HG03066 (cell line): ENCODE data around the gene AHI1.
A peak's percentile ranks its signal among the peaks of the same experiment; 100 is the strongest.
"Not testable (repeated sequence)": the region's sequence is repeated elsewhere in the genome, so short reads cannot be mapped to it uniquely, and the experiment has no call there.

Experiments
- ATAC-seq: cut with Tn5 transposase; IDR thresholded peaks from one replicate; pipeline ENCODE4 v1.9.1; 2021; ENCODE audit warnings: low read depth; ENCODE audit not compliant: unreplicated experiment

The AHI1 gene

DNA sequence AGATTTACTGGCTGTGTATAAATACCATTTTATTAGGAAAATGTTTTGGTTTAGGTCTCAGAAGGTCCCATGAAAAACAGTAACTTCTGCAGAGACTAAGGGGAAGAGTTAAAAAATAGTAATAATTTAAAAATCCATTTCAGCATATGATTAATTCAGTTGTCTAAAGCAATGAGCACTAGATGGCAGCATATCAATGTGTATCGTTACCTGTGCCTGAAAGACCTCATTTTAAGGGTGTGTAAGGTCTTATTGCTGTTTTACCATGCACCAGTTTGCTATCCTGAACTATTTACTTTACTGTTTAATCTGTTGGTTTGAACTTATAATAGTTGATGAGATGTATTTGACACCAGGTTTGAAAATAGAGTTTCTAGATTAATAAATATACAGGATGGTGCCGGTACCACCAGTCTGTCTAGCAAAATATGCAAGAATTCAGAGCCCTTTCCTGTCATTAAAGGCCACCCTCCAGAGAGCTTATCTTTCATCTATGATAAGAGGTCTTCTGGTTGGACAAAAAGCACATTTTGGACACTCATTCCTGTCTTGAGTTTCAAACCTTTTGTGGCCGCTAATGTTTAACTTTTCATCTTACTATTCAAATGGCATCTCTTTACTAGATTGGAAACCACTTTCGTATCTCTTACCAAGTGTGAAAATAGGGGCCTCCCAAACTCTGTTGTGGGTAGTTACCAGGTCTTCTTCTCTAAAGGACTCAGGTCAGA lies 8.9 kb upstream of the AHI1 start:
- peak; percentile 87 for ATAC-seq

- no peak for ATAC-seq
These were observed 8.1 kb upstream of the AHI1 start for GRCh38 chr6:135505648-135506047.

DNA sequence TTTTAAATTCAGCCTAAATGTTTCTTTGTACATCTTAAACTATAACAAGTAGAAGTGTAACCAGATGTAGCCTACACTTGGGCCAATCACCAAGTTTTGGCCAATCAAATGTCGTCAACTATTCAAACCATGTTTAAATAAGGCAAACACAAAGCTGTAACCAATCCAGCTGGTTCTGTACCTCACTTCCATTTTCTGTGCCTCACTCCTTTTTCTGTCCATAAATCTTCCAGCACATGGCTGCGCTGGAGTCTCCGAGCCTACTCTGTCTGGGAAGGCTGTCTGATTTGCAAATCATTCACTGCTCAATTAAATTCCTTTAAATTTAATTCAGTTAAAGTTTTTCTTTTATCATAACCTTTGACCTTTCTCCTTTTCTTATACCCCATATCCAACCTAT lies 7.7 kb upstream of the AHI1 start:
- ATAC-seq: no peak

- no peak for ATAC-seq
These were observed 7.2 kb upstream of the AHI1 start for GRCh38 chr6:135504734-135505133.

- no peak for ATAC-seq
These were observed 6.3 kb upstream of the AHI1 start for GRCh38 chr6:135503703-135504475.

GRCh38 chr6:135499441-135500340 lies 2.2 kb upstream of the AHI1 start:
- no peak for ATAC-seq

GRCh38 chr6:135498185-135498841 lies 773 bp upstream of the AHI1 start:
- ATAC-seq: peak; percentile 44

DNA sequence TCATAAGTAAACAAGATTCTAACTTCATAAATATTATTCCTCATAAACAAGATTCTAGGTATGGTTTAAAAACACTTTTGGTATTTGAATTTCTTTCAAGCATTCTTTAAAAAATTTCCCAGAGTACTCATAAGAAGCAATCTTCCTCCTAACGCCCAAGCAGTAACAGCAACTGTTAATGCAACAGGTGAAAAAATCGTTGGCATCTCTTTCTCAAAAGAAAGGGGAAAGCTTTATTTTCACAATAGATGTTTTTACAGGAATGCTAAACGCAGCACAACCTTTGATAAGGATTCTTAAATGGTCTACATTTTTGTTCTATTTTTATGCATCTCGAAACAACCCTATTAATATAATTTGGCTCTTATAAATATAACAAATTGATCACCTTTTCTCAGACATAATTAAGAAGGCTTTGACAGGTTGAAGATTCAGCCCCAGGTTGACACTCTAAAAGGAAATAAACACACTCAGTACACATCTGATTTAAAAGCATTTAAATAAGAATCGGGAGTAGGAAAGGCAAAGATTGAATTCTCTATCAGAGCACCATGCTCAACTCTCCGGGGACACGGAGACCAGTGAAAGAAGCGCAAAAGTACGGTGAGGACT lies 634 bp downstream of the AHI1 start:
- ATAC-seq: no peak

- no peak for ATAC-seq
These were observed 4.2 kb downstream of the AHI1 start for GRCh38 chr6:135493218-135493961.

GRCh38 chr6:135490381-135490780 lies 7.2 kb downstream of the AHI1 start:
- no peak for ATAC-seq

DNA sequence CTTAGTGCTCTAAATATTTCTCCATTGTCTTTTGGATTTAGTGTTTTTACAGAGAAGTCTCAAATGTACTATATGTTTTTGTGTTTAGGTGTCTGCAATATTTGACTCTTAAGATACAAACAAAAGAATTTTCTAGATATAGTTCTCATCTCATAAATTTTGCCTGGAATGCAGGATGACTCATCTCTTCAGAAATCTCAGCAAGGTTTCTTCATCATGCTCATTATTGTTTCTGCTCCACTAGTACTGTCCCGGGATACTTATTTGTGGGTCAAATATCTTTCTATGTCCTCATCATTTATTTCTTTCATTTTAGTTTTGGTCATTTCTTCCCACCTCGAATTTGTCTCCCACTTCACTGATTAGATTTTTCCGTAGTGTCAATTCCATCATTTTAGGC lies 9.5 kb downstream of the AHI1 start:
- ATAC-seq: no peak

- not testable (repeated sequence) for ATAC-seq
These were observed 13.6 kb downstream of the AHI1 start for GRCh38 chr6:135483903-135484302.

- ATAC-seq: no peak
These were observed 15.7 kb downstream of the AHI1 start for GRCh38 chr6:135481783-135482369.

- no peak for ATAC-seq
These were observed 17.9 kb downstream of the AHI1 start for GRCh38 chr6:135479601-135480000.

DNA sequence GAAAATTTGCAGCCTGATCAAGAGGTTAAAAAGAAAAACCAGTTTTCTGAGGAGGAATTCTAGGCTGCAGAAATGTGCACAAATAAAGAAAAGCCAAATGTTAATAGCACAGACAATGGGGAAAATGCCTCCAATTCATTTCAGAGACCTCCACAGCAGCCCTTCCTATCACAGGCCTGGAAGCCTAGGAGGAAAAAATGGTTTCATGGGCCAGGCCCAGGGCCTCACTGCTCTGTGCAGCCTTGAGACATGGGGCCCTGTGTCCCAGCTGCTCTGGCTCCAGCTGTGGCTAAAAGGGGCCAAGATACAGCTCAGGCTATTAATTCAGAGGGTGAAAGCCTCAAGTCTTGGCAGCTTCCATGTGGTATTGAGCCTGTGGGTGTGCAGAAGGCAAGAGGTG lies 18.9 kb downstream of the AHI1 start:
- ATAC-seq: no peak

- no peak for ATAC-seq
These were observed 22.2 kb downstream of the AHI1 start for GRCh38 chr6:135475292-135475886.

- ATAC-seq: no peak
These were observed 23.2 kb downstream of the AHI1 start for GRCh38 chr6:135474362-135474761.

- ATAC-seq: no peak
These were observed 31.6 kb downstream of the AHI1 start for GRCh38 chr6:135465903-135466302.

- ATAC-seq: peak; percentile 83
These were observed 32.2 kb downstream of the AHI1 start for GRCh38 chr6:135465307-135465706.
